ENCODE measurements around the gene BMP8A. TPM values are rescaled to one million over a fixed set of nuclear protein-coding genes. Genes with fewer than 3 reads are reported as not detected.
"Not testable (repeated sequence)": the region's sequence is repeated elsewhere in the genome, so short reads cannot be mapped to it uniquely, and the experiment has no call there.

BMP8A gene
- total and polyA plus RNA-seq, 2 donors: 0.27 to 0.95 TPM

DNA sequence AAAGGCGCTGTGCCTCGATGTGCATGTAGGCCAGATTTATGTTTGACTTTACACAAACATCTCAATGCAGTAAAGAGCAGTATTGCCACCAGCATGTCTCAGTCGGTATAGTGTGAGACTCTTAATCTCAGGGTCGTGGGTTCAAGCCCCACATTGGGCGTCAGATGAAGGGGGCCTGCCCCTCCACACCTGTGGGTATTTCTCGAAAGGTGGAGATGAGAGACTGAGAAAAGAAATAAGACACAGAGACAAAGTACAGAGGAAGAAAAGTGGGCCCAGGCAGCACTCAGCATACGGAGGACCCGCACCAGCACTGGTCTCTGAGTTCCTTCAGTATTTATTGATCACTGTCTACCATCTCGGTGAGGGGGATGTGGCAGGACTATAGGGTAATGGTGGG is 13.0 kb downstream of the BMP8A start:
- DNase-seq (ENCODE audit: extremely low spot score); H3K36me3 ChIP-seq (ENCODE audit: insufficient read depth); H3K4me3 ChIP-seq (ENCODE audit: low read depth, low read length); H3K27ac ChIP-seq (ENCODE audit: low read depth); H3K4me1 ChIP-seq (ENCODE audit: insufficient read depth): not testable (repeated sequence)
- 77% methylated on average over 9 of the region's 9 CpGs for WGBS

DNA sequence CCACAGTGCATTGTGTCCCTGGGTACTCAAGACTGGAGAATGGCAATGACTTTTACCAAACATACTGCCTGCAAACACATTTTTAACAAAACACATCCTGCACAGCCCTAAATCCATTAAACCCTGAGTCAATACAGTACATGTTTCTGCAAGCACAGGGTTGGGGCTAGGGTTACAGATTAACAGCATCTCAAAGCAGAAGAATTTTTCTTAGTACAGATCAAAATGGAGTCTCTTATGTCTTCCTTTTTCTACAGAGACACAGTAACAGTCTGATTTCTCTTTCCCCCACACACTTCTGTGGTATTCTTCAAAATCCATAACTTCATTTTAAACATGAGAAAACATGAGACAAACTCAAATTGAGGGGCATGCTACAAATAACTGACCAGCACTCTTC is 13.9 kb downstream of the BMP8A start:
- no peaks in the 10 kb centered on the region for H3K36me3 ChIP-seq (ENCODE audit: insufficient read depth)
- DNase-seq (ENCODE audit: extremely low spot score): peak; percentile 14
- no peaks in the 10 kb centered on the region for H3K4me1 ChIP-seq (ENCODE audit: insufficient read depth)
- no peak overlapping the region for H3K27ac ChIP-seq (ENCODE audit: low read depth)
- H3K4me3 ChIP-seq (ENCODE audit: low read depth, low read length): no peak overlapping the region

GRCh38 chr1:39507230-39507928 is 15.9 kb downstream of the BMP8A start:
- DNase-seq (ENCODE audit: extremely low spot score): no peak
- no peak overlapping the region for H3K4me3 ChIP-seq (ENCODE audit: low read depth, low read length)
- 78% methylated on average over 14 of the region's 14 CpGs for WGBS

DNA sequence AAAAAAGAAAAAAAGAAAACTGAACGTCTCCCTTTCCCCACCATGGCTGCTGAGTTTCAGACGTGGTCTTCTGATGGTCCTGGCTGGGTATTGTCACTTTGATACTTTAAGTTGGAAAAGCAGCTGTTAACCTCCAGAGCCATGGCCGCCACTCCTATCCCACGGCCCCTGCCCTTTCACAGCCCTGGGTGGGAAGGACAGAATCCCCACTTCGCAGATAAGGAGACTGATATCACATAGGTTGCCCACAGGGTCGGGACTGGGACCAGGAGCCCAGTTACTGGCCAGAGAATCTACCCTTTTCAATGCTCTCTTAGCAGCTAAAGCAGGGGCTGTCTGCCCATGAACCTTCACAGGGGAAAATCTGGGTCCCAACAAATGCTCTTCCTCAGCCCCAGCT is 16.8 kb downstream of the BMP8A start:
- no peak overlapping the region for H3K27ac ChIP-seq (ENCODE audit: low read depth)
- H3K36me3 ChIP-seq (ENCODE audit: insufficient read depth): no peaks in the 10 kb centered on the region
- H3K4me1 ChIP-seq (ENCODE audit: insufficient read depth): no peaks in the 10 kb centered on the region
- H3K4me3 ChIP-seq (ENCODE audit: low read depth, low read length): no peak overlapping the region
- no peak for DNase-seq (ENCODE audit: extremely low spot score)
- WGBS: 86% methylated on average over 6 of the region's 6 CpGs

More at GRCh38 chr1:39507230-39507928, 15.9 kb downstream of the BMP8A start:
- Histone ChIP-seq H3K36me3 (ENCODE audit: insufficient read depth) (no peaks in the 10 kb centered on the region), H3K27ac (ENCODE audit: low read depth) (no peak overlapping the region), H3K4me1 (ENCODE audit: insufficient read depth) (no peaks in the 10 kb centered on the region)

- Histone ChIP-seq H3K27ac (ENCODE audit: low read depth) (no peak overlapping the region), H3K4me3 (ENCODE audit: low read depth, low read length) (no peak overlapping the region), H3K36me3 (ENCODE audit: insufficient read depth) (no peaks in the 10 kb centered on the region), H3K4me1 (ENCODE audit: insufficient read depth) (no peaks in the 10 kb centered on the region)
- DNase-seq (ENCODE audit: extremely low spot score): no peak
- WGBS: 78% methylated on average over 11 of the region's 11 CpGs
Observed at GRCh38 chr1:39508857-39509305, 17.4 kb downstream of the BMP8A start.

- no peaks in the 10 kb centered on the region for H3K36me3 ChIP-seq (ENCODE audit: insufficient read depth)
- 62% methylated on average over 22 of the region's 22 CpGs for WGBS
- no peaks in the 10 kb centered on the region for H3K4me1 ChIP-seq (ENCODE audit: insufficient read depth)
- H3K4me3 ChIP-seq (ENCODE audit: low read depth, low read length): no peak overlapping the region
- H3K27ac ChIP-seq (ENCODE audit: low read depth): no peak overlapping the region
- DNase-seq (ENCODE audit: extremely low spot score): no peak
Observed at GRCh38 chr1:39509360-39510009, 18.0 kb downstream of the BMP8A start.

- 90% methylated on average over 16 of the region's 20 CpGs for WGBS
- not testable (repeated sequence) for H3K4me1 ChIP-seq (ENCODE audit: insufficient read depth); H3K27ac ChIP-seq (ENCODE audit: low read depth); DNase-seq (ENCODE audit: extremely low spot score); H3K4me3 ChIP-seq (ENCODE audit: low read depth, low read length); H3K36me3 ChIP-seq (ENCODE audit: insufficient read depth)
Observed at GRCh38 chr1:39510570-39511186, 19.2 kb downstream of the BMP8A start.

- 85% methylated on average over 8 of the region's 13 CpGs for WGBS
- H3K36me3 ChIP-seq (ENCODE audit: insufficient read depth); DNase-seq (ENCODE audit: extremely low spot score); H3K27ac ChIP-seq (ENCODE audit: low read depth); H3K4me1 ChIP-seq (ENCODE audit: insufficient read depth); H3K4me3 ChIP-seq (ENCODE audit: low read depth, low read length): not testable (repeated sequence)
Observed at GRCh38 chr1:39511477-39511876, 20.0 kb downstream of the BMP8A start.

DNA sequence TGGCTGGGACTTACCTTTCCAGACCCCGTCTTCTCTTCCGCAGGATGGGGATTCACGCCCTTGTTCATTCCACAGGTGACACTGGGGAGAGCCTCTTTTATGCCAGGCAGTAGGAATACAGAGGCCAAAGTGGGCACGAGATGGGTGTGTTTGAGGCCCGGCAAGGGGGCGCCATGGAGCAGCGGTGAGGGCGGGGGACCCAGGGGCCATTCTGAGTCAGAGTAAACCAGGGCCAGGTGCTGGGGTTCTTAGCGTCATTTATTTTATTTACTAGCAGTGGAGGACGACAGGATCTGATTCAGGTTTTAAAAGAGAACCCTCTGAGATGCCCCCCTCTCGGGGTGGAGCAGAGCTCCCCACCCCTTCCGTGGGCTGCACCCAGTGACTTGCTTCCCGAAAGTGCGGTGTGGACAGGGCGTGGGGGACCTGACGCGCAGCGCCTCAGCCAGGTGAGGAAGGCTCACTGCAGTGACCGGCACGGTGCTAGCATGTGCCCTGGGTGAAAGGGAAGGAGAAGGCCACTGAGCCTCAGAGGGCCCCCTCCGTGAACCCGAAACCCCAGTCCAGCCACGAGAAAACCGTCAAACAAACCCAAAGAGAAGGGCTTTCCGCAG is 20.9 kb downstream of the BMP8A start:
- H3K27ac ChIP-seq (ENCODE audit: low read depth); DNase-seq (ENCODE audit: extremely low spot score); H3K4me1 ChIP-seq (ENCODE audit: insufficient read depth); H3K4me3 ChIP-seq (ENCODE audit: low read depth, low read length); H3K36me3 ChIP-seq (ENCODE audit: insufficient read depth): not testable (repeated sequence)
- WGBS: 42% methylated on average over 7 of the region's 25 CpGs

DNA sequence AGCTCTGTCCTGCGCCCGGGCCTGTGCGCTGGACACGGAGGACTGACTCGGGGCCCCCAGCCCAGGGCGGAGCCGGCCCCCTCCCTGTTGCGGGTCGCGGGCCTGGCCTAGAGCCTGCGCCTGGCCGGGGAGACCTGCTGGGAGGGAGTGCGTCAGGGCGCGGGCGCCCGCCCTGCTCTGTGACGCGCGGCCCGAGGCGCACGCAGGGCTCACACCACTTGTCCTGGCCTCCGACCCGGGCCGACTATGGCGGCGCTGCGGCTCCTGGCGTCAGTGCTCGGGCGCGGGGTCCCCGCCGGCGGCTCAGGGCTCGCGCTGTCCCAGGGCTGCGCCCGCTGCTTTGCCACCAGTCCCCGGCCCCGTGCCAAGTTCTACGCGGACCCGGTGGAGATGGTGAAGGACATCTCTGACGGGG is 23.3 kb downstream of the BMP8A start:
- WGBS: 1% methylated on average over 34 of the region's 46 CpGs
- not testable (repeated sequence) for H3K27ac ChIP-seq (ENCODE audit: low read depth); DNase-seq (ENCODE audit: extremely low spot score); H3K4me1 ChIP-seq (ENCODE audit: insufficient read depth); H3K36me3 ChIP-seq (ENCODE audit: insufficient read depth)
- H3K4me3 ChIP-seq (ENCODE audit: low read depth, low read length): peak overlapping the region; percentile 18

- WGBS: 5% methylated on average over 21 of the region's 78 CpGs
- not testable (repeated sequence) for H3K4me1 ChIP-seq (ENCODE audit: insufficient read depth); H3K27ac ChIP-seq (ENCODE audit: low read depth); H3K36me3 ChIP-seq (ENCODE audit: insufficient read depth); DNase-seq (ENCODE audit: extremely low spot score); H3K4me3 ChIP-seq (ENCODE audit: low read depth, low read length)
Observed at GRCh38 chr1:39515131-39516086, 24.0 kb downstream of the BMP8A start.

GRCh38 chr1:39516841-39517240 is 25.4 kb downstream of the BMP8A start:
- H3K4me3 ChIP-seq (ENCODE audit: low read depth, low read length); DNase-seq (ENCODE audit: extremely low spot score); H3K4me1 ChIP-seq (ENCODE audit: insufficient read depth); H3K27ac ChIP-seq (ENCODE audit: low read depth); H3K36me3 ChIP-seq (ENCODE audit: insufficient read depth): not testable (repeated sequence)
- WGBS: 80% methylated on average over 4 of the region's 4 CpGs

- not testable (repeated sequence) for DNase-seq (ENCODE audit: extremely low spot score); H3K36me3 ChIP-seq (ENCODE audit: insufficient read depth); H3K27ac ChIP-seq (ENCODE audit: low read depth); H3K4me1 ChIP-seq (ENCODE audit: insufficient read depth); H3K4me3 ChIP-seq (ENCODE audit: low read depth, low read length)
- WGBS: 93% methylated on average over 6 of the region's 7 CpGs
Observed at GRCh38 chr1:39517936-39518335, 26.5 kb downstream of the BMP8A start.

All from urinary bladder (tissue), 4 donors.